Endothelial cell of umbilical vein (primary cell): ENCODE results near the gene GTF3C2. TPM values are rescaled to one million over a fixed set of nuclear protein-coding genes. Genes with fewer than 3 reads are reported as not detected.

Experiments used
- BruUV-seq: library from RNA; stranded (reverse); fragments of 400-500 nt; replicated peaks from 2 replicates; lab custom pipeline; 2021; lab: Mats Ljungman, UMichigan
- CTCF ChIA-PET: fragments of 300-600, 350-600 bp; sonication (Branson Sonifier 250); formaldehyde crosslinking; loops from one replicate; lab custom pipeline; 2021; ENCODE audit warnings: antibody characterized with exemption, inconsistent platforms; lab: Charles Lee
- POLR2A ChIA-PET: fragments of 300-600, 350-600 bp; sonication (Branson Sonifier 250); formaldehyde crosslinking; loops from one replicate; lab custom pipeline; 2021; ENCODE audit warnings: antibody characterized with exemption, inconsistent platforms; lab: Charles Lee
- DNase-seq: peaks from one replicate; pipeline ENCODE4 v3.0.0-alpha.2; 2011; ENCODE audit warnings: low read depth, low spot score
- FAIRE-seq: peaks from 2 replicates; lab custom pipeline; 2011; peaks lifted over from hg19 to GRCh38; lab: Jason Lieb, UNC
- H2AFZ ChIP-seq: 2 replicates; pipeline ENCODE4 v1.6.0; 2012; ENCODE audit warnings: low read depth, low read length, control low read depth, inconsistent platforms
- H3K27ac ChIP-seq: 2 replicates; pipeline ENCODE4 v1.5.1; 2011; ENCODE audit warnings: low read depth, mild to moderate bottlenecking, control low read depth, low read length, moderate library complexity; ENCODE audit not compliant: insufficient read depth
- H3K27me3 ChIP-seq, 2 experiments: 2 replicates each; pipeline versions ENCODE4 v1.6.0 to v1.6.1; 2011; ENCODE audit warnings: low read length in 2 of 2, mixed read lengths in 1 of 2; ENCODE audit not compliant: control insufficient read depth in 2 of 2, insufficient read depth in 2 of 2
- H3K36me3 ChIP-seq, 2 experiments: 2 replicates in 1 of 2; 3 replicates in 1 of 2; pipeline ENCODE4 v1.5.1; 2011; ENCODE audit warnings: low read length in 2 of 2, mild to moderate bottlenecking in 1 of 2, moderate library complexity in 1 of 2; ENCODE audit not compliant: control insufficient read depth in 2 of 2, insufficient read depth in 2 of 2; ENCODE audit errors: extremely low read depth in 1 of 2
- H3K4me1 ChIP-seq: 3 replicates; pipeline ENCODE4 v1.5.1; 2011; ENCODE audit warnings: mild to moderate bottlenecking, low read length; ENCODE audit not compliant: control insufficient read depth, insufficient read depth; ENCODE audit errors: extremely low read depth
- H3K4me2 ChIP-seq: 2 replicates; pipeline ENCODE4 v1.6.1; 2011; ENCODE audit warnings: low read length, control low read depth, mixed read lengths; ENCODE audit not compliant: insufficient read depth
- H3K4me3 ChIP-seq, 3 experiments: fragments of 200-600 bp in 1 of 3; sonication (generic), shearing (Covaris generic) in 1 of 3; replicated peaks in 1 of 3; 2 replicates each; pipeline ENCODE4 v1.5.1; 2011 to 2016; ENCODE audit warnings: control low read depth in 3 of 3, low read length in 3 of 3, mild to moderate bottlenecking in 2 of 3, inconsistent platforms in 1 of 3, low read depth in 1 of 3, moderate library complexity in 1 of 3; ENCODE audit not compliant: insufficient read depth in 1 of 3
- H3K79me2 ChIP-seq: 2 replicates; pipeline ENCODE4 v1.6.0; 2012; ENCODE audit warnings: low read length, inconsistent platforms; ENCODE audit not compliant: control insufficient read depth, insufficient read depth
- H3K9ac ChIP-seq: replicated peaks from 2 replicates; pipeline ENCODE3; 2011; ENCODE audit warnings: low read length, control low read depth; ENCODE audit not compliant: insufficient read depth; ENCODE audit errors: extremely low read depth
- H3K9me1 ChIP-seq: replicated peaks from 3 replicates; pipeline ENCODE4 v1.6.0; 2011; ENCODE audit warnings: mild to moderate bottlenecking, low read length; ENCODE audit not compliant: control insufficient read depth, insufficient read depth; ENCODE audit errors: extremely low read depth
- H3K9me3 ChIP-seq: replicated peaks from 2 replicates; pipeline ENCODE4 v1.5.1; 2012; ENCODE audit warnings: low read length, inconsistent platforms; ENCODE audit not compliant: control insufficient read depth, insufficient read depth
- H4K20me1 ChIP-seq: replicated peaks from 2 replicates; pipeline ENCODE3; 2011; ENCODE audit warnings: mild to moderate bottlenecking, low read length; ENCODE audit not compliant: control insufficient read depth, insufficient read depth; ENCODE audit errors: extremely low read depth
- CTCF ChIP-seq, 2 donors: IDR thresholded peaks; 1 replicate in 1 of 2; 2 replicates in 1 of 2; pipeline ENCODE4 v1.5.1; 2011; ENCODE audit warnings: low read length in 2 of 2, mild to moderate bottlenecking in 2 of 2, moderate library complexity in 2 of 2, control low read depth in 1 of 2, inconsistent platforms in 1 of 2, low read depth in 1 of 2; ENCODE audit not compliant: insufficient read depth in 1 of 2; ENCODE audit errors: extremely low read depth in 1 of 2
- EZH2 ChIP-seq: IDR thresholded peaks from 2 replicates; pipeline ENCODE4 v1.6.1; 2012; ENCODE audit warnings: borderline replicate concordance, low read depth, mild to moderate bottlenecking, moderate library complexity, low read length, inconsistent platforms; ENCODE audit not compliant: severe bottlenecking
- FOS ChIP-seq: IDR thresholded peaks from 2 replicates; pipeline ENCODE4 v1.6.1; 2011; ENCODE audit warnings: mild to moderate bottlenecking, low read length, moderate library complexity, borderline replicate concordance; ENCODE audit not compliant: insufficient read depth
- GATA2 ChIP-seq: IDR thresholded peaks from 2 replicates; pipeline ENCODE4 v1.7.0; 2011; ENCODE audit warnings: low read depth, mild to moderate bottlenecking, moderate library complexity, mixed read lengths, low read length; ENCODE audit not compliant: insufficient read length, insufficient read depth
- JUN ChIP-seq: IDR thresholded peaks from 2 replicates; pipeline ENCODE4 v1.6.1; 2011; ENCODE audit warnings: borderline replicate concordance, low read depth; ENCODE audit not compliant: insufficient read length, insufficient read depth
- MAX ChIP-seq: IDR thresholded peaks from 2 replicates; pipeline ENCODE4 v1.6.1; 2011; ENCODE audit not compliant: insufficient read depth, insufficient read length
- MYC ChIP-seq: IDR thresholded peaks from one replicate; pipeline ENCODE4 v1.6.1; 2011; ENCODE audit warnings: mild to moderate bottlenecking, low read depth, low read length
- POLR2A ChIP-seq: IDR thresholded peaks from 2 replicates; pipeline ENCODE4 v1.6.1; 2012; ENCODE audit warnings: low read depth, mild to moderate bottlenecking, control low read depth, low read length
- POLR2AphosphoS5 ChIP-seq: IDR thresholded peaks from 2 replicates; pipeline ENCODE4 v1.6.1; 2012; ENCODE audit warnings: low read depth, mild to moderate bottlenecking, control low read depth, low read length, moderate library complexity; ENCODE audit not compliant: insufficient read depth
- dilution Hi-C: fragments of 300-500 bp; cut with MboI; formaldehyde crosslinking; loops from one replicate; pipeline ENCODE4 v1.15.0; 2019; ENCODE audit warnings: low sequenced_read_pairs; ENCODE audit not compliant: extremely low pct_ligation_motif_present
- intact Hi-C: fragments of 100-400 bp; cut with micrococcal nuclease; formaldehyde crosslinking; loops from one replicate; pipeline ENCODE4 v1.10.0; 2022
- polyA plus RNA-seq, 4 experiments: library from polyadenylated mRNA; depleted of rRNA in 3 of 4; stranded (reverse) in 3 of 4; unstranded in 1 of 4; fragments of >200 nt; gene quantifications; 2 replicates each; pipeline versions ENCODE4 v1.2.1 to v1.2.3, GENCODE V29; 2011 to 2012; ENCODE audit warnings: missing spikeins in 1 of 4
- total RNA-seq: library from RNA; stranded (reverse); gene quantifications from 2 replicates; pipeline ENCODE4 v1.2.3, GENCODE V29; 2021

The GTF3C2 gene
- total and polyA plus RNA-seq, 2 donors (not counting 3 experiments of a cell fraction or from before 2014, with no cell fraction given): 57.4 to 59.7 TPM

DNA sequence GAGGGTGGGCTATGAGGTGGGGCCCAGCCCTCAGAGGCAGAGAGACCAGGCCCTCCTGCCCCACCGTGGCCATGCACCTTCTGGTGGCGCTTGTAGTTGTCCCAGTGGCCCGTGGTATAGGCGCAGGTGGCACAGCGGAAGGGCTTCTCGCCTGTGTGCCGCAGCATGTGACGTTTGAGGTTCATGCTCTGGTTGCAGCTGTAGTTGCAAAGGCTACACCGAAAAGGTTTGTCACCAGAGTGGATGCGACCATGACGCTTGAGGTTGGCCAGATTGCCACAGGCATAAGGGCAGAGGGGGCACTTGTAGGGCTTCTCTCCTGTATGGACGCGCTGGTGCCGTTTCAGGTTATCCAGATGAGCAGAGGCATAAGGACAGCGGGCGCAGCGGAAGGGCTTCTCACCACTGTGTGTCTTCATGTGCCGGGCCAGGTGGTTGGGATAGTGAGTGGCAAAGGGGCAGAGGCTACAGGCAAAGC is 21.1 kb upstream of the GTF3C2 start:
- Histone ChIP-seq H3K27me3 (no peaks in the 10 kb centered on the region), H4K20me1 (no peaks in the 10 kb centered on the region), H3K4me1 (peaks cover 17% of the 10 kb centered on the region), H3K36me3 (peaks cover 24 to 52% of the 10 kb centered on the region in 2 experiments), H3K79me2 (peaks cover 24% of the 10 kb centered on the region), H2AFZ (no peak overlapping the region), H3K9ac (no peak overlapping the region), H3K9me1 (no peaks in the 10 kb centered on the region), H3K4me3 (no peak overlapping the region), H3K9me3 (no peaks in the 10 kb centered on the region), H3K27ac (no peak overlapping the region), H3K4me2 (no peak overlapping the region)
- TF ChIP-seq EZH2: no peak
- no peak for TF ChIP-seq POLR2A
- no peak for TF ChIP-seq POLR2AphosphoS5
- TF ChIP-seq FOS: no peak
- no peak for TF ChIP-seq MAX
- TF ChIP-seq JUN: no peak
- no peak for TF ChIP-seq CTCF (IDR thresholded peaks at IDR 0.05; ENCODE audit: extremely low read depth in 1 of 2, insufficient read depth in 1 of 2, low read depth in 1 of 2, low read length in 2 of 2)
- no peak for TF ChIP-seq GATA2
- TF ChIP-seq MYC: no peak
- dilution Hi-C loops (no loop called here), intact Hi-C loops (no loop called here)
- no peak for FAIRE-seq
- BruUV-seq: no TSS peak
- POLR2A ChIA-PET: no interaction called here
- DNase-seq: no peak
- CTCF ChIA-PET: no interaction called here
